ENCODE data around the gene C6orf89.

C6orf89 gene

GRCh38 chr6:36893976-36894932 is 8.5 kb downstream of the C6orf89 start:
- TF ChIP-seq, protein P1, sequence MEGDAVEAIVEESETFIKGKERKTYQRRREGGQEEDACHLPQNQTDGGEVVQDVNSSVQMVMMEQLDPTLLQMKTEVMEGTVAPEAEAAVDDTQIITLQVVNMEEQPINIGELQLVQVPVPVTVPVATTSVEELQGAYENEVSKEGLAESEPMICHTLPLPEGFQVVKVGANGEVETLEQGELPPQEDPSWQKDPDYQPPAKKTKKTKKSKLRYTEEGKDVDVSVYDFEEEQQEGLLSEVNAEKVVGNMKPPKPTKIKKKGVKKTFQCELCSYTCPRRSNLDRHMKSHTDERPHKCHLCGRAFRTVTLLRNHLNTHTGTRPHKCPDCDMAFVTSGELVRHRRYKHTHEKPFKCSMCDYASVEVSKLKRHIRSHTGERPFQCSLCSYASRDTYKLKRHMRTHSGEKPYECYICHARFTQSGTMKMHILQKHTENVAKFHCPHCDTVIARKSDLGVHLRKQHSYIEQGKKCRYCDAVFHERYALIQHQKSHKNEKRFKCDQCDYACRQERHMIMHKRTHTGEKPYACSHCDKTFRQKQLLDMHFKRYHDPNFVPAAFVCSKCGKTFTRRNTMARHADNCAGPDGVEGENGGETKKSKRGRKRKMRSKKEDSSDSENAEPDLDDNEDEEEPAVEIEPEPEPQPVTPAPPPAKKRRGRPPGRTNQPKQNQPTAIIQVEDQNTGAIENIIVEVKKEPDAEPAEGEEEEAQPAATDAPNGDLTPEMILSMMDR (IDR thresholded peaks at IDR 0.05; ENCODE audit: low read depth, low read length, missing control alignments), result no peak
- in situ Hi-C loops (cut with HindIII; ENCODE audit: low sequenced_read_pairs), result no loop called here
- no peak overlapping the region for H3K4me3 ChIP-seq (ENCODE audit: low read depth, low read length)
- DNase-seq (ENCODE audit: low read depth), result no peak

- in situ Hi-C loops (cut with HindIII; ENCODE audit: low sequenced_read_pairs), result no loop called here
- H3K4me3 ChIP-seq (ENCODE audit: low read depth, low read length), result no peak overlapping the region
- no peak for DNase-seq (ENCODE audit: low read depth)
- TF ChIP-seq, protein P1 (IDR thresholded peaks at IDR 0.05; ENCODE audit: low read depth, low read length, missing control alignments), result peak; percentile 5
Observed at GRCh38 chr6:36897609-36898008, 11.9 kb downstream of the C6orf89 start.

DNA sequence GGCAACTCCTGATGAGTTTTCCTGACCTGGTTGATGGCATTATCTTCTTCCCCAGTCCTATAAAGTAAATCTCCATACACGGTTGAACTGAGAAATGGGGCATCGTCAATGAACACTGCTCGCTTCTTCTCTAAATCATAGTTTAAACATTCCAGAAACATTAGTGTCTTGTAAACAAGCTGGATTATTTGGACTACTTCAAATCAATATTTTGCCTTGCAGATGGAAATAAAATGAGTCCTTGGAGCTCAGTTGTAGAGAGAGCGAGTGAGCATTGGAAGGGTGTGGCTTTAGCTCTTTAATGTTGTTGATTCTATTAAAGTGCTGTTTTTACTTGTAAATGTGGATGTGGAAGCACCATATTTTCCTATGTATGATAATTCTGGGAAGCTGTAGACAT is 18.4 kb downstream of the C6orf89 start:
- no peak for DNase-seq (ENCODE audit: low read depth)
- TF ChIP-seq, protein P1 (IDR thresholded peaks at IDR 0.05; ENCODE audit: low read depth, low read length, missing control alignments), result no peak
- in situ Hi-C loops (cut with HindIII; ENCODE audit: low sequenced_read_pairs), result no loop called here
- H3K4me3 ChIP-seq (ENCODE audit: low read depth, low read length), result no peak overlapping the region

DNA sequence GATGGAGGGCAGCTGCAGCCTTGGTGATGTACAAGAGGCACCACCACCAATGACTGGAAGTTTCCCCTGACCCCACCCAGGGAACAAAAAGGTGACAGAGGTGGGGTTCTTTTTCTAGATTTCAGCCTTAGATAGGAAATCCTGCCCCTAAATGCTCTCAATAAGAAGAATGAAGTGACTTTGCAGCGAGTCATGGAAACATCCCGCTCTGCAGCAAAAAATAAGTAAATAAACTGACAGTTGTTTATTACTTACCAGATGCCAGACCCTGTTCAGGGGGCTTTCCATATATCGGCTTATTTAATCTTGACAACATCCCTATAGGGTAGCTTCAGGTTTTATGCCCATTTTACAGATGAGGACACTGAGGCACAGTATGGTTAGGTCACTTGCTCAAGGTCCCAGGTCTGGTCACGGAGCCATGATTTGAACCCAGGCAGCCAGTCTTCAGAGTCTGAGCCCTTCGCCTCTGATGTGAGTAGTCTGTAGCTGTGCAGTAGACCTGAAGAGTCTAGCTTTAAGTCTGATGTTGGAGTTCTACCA is 19.2 kb downstream of the C6orf89 start:
- H3K4me3 ChIP-seq (ENCODE audit: low read depth, low read length), result no peak overlapping the region
- TF ChIP-seq, protein P1 (IDR thresholded peaks at IDR 0.05; ENCODE audit: low read depth, low read length, missing control alignments), result no peak
- in situ Hi-C loops (cut with HindIII; ENCODE audit: low sequenced_read_pairs), result loop anchor here (5.0 kb wide), 1 partner anchor 93 kb away; no protein-coding TSS in a partner anchor
- DNase-seq (ENCODE audit: low read depth), result no peak

DNA sequence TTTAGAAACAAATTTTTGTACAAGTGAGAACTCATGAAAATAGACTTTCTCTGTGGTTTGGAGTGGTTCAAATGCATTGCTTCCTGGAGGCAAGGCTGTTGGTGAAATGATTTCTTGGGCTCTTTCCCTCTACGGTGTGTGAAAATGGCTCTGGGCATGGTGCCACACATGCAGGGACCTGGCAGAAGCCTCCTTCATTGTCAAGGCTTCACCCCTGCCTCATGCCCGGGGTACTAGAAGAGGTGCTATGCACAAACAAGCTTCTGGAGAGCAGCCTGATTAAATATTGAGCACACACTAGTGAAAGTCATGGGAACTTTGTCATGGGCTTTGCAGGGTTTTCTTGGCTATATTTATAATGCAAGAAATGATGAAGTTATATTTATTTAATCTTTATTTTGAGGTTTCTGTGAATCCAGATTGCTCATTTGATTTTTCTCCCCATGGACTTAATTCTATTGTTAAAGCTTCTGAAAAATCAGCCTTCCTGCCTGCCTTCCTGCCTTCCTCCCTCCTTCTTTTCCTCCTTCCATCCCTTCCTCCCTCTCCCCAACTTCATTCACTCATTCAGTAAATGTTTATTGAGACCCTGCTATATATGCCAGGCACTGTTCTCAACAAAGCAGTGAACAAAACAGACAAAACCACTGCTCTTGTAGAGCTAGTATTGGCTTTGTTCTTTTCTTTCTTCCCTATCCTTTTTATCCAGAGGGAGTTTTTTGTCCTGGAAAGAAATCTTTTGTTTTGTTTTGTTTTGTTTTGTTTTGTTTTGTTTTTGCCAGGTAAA is 21.0 kb downstream of the C6orf89 start:
- H3K4me3 ChIP-seq (ENCODE audit: low read depth, low read length), result no peak overlapping the region
- in situ Hi-C loops (cut with HindIII; ENCODE audit: low sequenced_read_pairs), result loop anchor here (5.0 kb wide), 1 partner anchor 94 kb away; no protein-coding TSS in a partner anchor
- DNase-seq (ENCODE audit: low read depth), result no peak
- TF ChIP-seq, protein P1 (IDR thresholded peaks at IDR 0.05; ENCODE audit: low read depth, low read length, missing control alignments), result no peak

GRCh38 chr6:36907781-36908180 is 22.0 kb downstream of the C6orf89 start:
- no peak overlapping the region for H3K4me3 ChIP-seq (ENCODE audit: low read depth, low read length)
- TF ChIP-seq, protein P1 (IDR thresholded peaks at IDR 0.05; ENCODE audit: low read depth, low read length, missing control alignments), result no peak
- DNase-seq (ENCODE audit: low read depth), result peak; percentile 31
- in situ Hi-C loops (cut with HindIII; ENCODE audit: low sequenced_read_pairs), result loop anchor here (5.0 kb wide), 1 partner anchor 95 kb away; no protein-coding TSS in a partner anchor

All from astrocyte of the cerebellum (primary cell).